ENCODE data around the gene WBP4. TPM values are rescaled to one million over a fixed set of nuclear protein-coding genes. Genes with fewer than 3 reads are reported as not detected.
A peak's percentile ranks its signal among the peaks of the same experiment; 100 is the strongest.

Gene WBP4
- 14.7 and 16.0 TPM in 2 replicates for total RNA-seq (2022)
- Bru-seq, nascent RNA: percentile 86 among the genes with signal in this experiment
- percentile 85 among the genes with signal in this experiment for BruChase-seq, experiment 1, labeled RNA remaining after a 6-hour chase
- BruChase-seq, experiment 2, labeled RNA remaining after a 2-hour chase: percentile 88 among the genes with signal in this experiment
- long read RNA-seq, transcript WBP4-201 (10 exons, 2,623 nt): major isoform, 66 of 83 reads
- long read RNA-seq, partial matches to known transcripts: 8 of 83 reads
- long read RNA-seq, other reads (novel, unspliced or antisense): 9 of 83 reads

DNA sequence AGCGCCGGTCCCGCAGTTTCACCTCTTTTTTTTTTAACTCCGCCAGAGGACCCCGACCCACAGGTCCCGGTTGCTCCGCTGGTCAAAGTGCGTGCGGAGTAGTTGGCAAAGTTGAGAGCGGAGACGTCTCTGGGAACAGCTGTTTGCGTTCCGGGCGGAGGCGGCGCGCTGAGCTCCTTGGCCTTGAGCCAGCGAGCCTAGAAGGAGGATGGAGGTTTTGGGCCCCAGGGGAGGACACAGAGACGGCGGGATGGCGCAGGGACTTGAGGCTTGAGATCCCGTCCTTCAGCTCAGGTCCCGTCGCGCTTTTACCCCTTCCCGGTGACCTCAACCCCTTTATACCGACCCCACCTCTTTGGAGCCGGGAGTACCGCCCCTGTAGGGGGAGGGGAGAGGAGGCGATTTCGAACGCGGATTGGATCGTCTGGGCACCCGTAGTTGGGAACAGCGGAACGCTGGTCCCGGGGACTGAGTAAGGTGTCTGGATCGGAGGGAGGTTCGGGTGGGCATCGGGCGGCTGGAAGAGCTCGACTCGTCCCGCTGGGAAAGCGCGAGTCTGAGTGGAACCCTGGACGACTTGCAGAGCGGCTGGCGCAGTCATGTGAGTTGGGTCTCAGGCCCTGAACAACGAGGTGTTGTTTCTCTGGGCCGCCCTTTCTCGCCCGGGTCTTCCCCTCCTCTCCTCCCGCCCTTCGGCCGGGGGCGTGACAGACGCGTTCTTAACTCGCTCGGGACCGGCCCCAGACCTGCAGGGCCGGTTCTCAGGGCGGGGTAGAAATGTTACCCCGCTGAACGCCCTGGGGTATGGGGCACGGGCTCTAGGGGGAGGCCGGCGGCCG lies at the start of gene WBP4:
TSS of gene WBP4 (plus strand) at position 435 of the 839 bp plus-strand sequence. CDS start at position 600, 165 bp downstream.
- Mint-ChIP-seq H3K9me3 (ENCODE audit: unreplicated experiment) (no peaks in the 10 kb centered on the region), H3K27me3 (ENCODE audit: insufficient read depth, unreplicated experiment) (no peaks in the 10 kb centered on the region), H3K27ac (ENCODE audit: low read depth, unreplicated experiment) (peak within 1 kb of the TSS; percentile 99), H3K4me3 (ENCODE audit: unreplicated experiment) (peak within 1 kb of the TSS; percentile 99), H3K4me1 (ENCODE audit: insufficient read depth, unreplicated experiment) (peaks cover 25% of the 10 kb centered on the region), H3K36me3 (ENCODE audit: insufficient read depth, unreplicated experiment) (peaks cover 39% of the 10 kb centered on the region)
- no TSS peak for BruUV-seq (replicated peaks)
- TF ChIP-seq, protein P1, sequence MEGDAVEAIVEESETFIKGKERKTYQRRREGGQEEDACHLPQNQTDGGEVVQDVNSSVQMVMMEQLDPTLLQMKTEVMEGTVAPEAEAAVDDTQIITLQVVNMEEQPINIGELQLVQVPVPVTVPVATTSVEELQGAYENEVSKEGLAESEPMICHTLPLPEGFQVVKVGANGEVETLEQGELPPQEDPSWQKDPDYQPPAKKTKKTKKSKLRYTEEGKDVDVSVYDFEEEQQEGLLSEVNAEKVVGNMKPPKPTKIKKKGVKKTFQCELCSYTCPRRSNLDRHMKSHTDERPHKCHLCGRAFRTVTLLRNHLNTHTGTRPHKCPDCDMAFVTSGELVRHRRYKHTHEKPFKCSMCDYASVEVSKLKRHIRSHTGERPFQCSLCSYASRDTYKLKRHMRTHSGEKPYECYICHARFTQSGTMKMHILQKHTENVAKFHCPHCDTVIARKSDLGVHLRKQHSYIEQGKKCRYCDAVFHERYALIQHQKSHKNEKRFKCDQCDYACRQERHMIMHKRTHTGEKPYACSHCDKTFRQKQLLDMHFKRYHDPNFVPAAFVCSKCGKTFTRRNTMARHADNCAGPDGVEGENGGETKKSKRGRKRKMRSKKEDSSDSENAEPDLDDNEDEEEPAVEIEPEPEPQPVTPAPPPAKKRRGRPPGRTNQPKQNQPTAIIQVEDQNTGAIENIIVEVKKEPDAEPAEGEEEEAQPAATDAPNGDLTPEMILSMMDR (IDR thresholded peaks at IDR 0.05; ENCODE audit: unreplicated experiment): no peak
- DNase-seq (ENCODE audit: unreplicated experiment): peak; percentile 97
- intact Hi-C loops (cut with micrococcal nuclease): loop anchor here (2.0 to 10.0 kb wide), 4 partner anchors 42 to 254 kb away; partner anchors contain the start of genes ELF1, KBTBD6 and NAA16
- CTCF ChIA-PET: interaction anchor here (0.7 to 1.1 kb wide), 5 partner anchors 12 to 203 kb away, joined by 3 to 5 read pairs (median 4); no protein-coding TSS in a partner anchor
- POLR2A ChIA-PET: interaction anchor here (0.5 to 9.0 kb wide), 52 partner anchors 8 to 947 kb away, joined by 3 to 283 read pairs (median 4); partner anchors contain the start of genes ELF1, KBTBD6, MRPS31 and MTRF1

DNA sequence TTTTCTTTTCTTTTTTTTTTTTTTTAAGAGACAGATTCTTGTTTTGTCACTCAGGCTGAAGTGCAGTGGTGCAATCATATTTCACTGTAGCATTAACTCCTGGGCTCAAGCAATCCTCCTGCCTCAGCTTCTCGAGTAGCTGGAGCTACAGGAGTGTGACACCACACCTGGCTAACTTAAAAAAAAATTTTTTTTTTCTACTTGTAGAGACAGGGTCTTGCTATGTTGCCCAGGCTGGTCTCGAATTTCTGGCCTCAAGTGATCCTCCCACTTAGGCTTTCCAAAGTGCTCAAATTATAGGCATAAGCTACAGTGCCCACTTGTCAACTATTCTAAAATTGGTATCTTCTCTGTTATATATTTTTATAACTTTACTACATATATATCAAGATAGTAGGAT lies 48.8 kb upstream of the WBP4 start:
- intact Hi-C loops (cut with micrococcal nuclease): no loop called here
- POLR2A ChIA-PET: interaction anchor here (0.7 to 11.0 kb wide), 3 partner anchors 8 to 45 kb away, joined by 4 to 283 read pairs (median 5); partner anchors contain the start of gene WBP4
- Mint-ChIP-seq H3K27me3 (ENCODE audit: insufficient read depth, unreplicated experiment) (no peaks in the 10 kb centered on the region), H3K9me3 (ENCODE audit: unreplicated experiment) (no peaks in the 10 kb centered on the region), H3K4me3 (ENCODE audit: unreplicated experiment) (no peak overlapping the region), H3K27ac (ENCODE audit: low read depth, unreplicated experiment) (no peak overlapping the region), H3K36me3 (ENCODE audit: insufficient read depth, unreplicated experiment) (peaks cover 18% of the 10 kb centered on the region), H3K4me1 (ENCODE audit: insufficient read depth, unreplicated experiment) (peaks cover 28% of the 10 kb centered on the region)
- BruUV-seq (replicated peaks): no TSS peak
- DNase-seq (ENCODE audit: unreplicated experiment): no peak
- CTCF ChIA-PET: interaction anchor here (0.6 kb wide), 2 partner anchors 9 to 1068 kb away, joined by 3 read pairs; no protein-coding TSS in a partner anchor
- TF ChIP-seq, protein P1 (IDR thresholded peaks at IDR 0.05; ENCODE audit: unreplicated experiment): no peak

- DNase-seq (ENCODE audit: unreplicated experiment): no peak
- H3K4me1 Mint-ChIP-seq (ENCODE audit: insufficient read depth, unreplicated experiment): peaks cover 17% of the 10 kb centered on the region
- H3K36me3 Mint-ChIP-seq (ENCODE audit: insufficient read depth, unreplicated experiment): peaks cover 18% of the 10 kb centered on the region
- CTCF ChIA-PET: interaction anchor here (0.6 to 1.5 kb wide), 2 partner anchors 42 to 215 kb away, joined by 3 to 5 read pairs; no protein-coding TSS in a partner anchor
- BruUV-seq (replicated peaks): no TSS peak
- no peaks in the 10 kb centered on the region for H3K9me3 Mint-ChIP-seq (ENCODE audit: unreplicated experiment)
- POLR2A ChIA-PET: interaction anchor here (0.5 to 11.0 kb wide), 3 partner anchors 9 to 44 kb away, joined by 3 to 283 read pairs (median 5); partner anchors contain the start of gene WBP4
- intact Hi-C loops (cut with micrococcal nuclease): no loop called here
- TF ChIP-seq, protein P1 (IDR thresholded peaks at IDR 0.05; ENCODE audit: unreplicated experiment): no peak
- H3K27ac Mint-ChIP-seq (ENCODE audit: low read depth, unreplicated experiment): no peak overlapping the region
- no peaks in the 10 kb centered on the region for H3K27me3 Mint-ChIP-seq (ENCODE audit: insufficient read depth, unreplicated experiment)
- H3K4me3 Mint-ChIP-seq (ENCODE audit: unreplicated experiment): no peak overlapping the region
Measured at GRCh38 chr13:41013835-41014234, 47.5 kb upstream of the WBP4 start.

All from MCF 10A (cell line).